GM21723 (cell line): ENCODE measurements around the gene NFKBIE.
"Not testable (repeated sequence)": the region's sequence is repeated elsewhere in the genome, so short reads cannot be mapped to it uniquely, and the experiment has no call there.

Source experiments
- ATAC-seq: cut with Tn5 transposase; IDR thresholded peaks from one replicate; pipeline ENCODE4 v1.9.1; 2021; ENCODE audit warnings: mild to moderate bottlenecking, moderate library complexity; ENCODE audit not compliant: unreplicated experiment

NFKBIE gene

DNA sequence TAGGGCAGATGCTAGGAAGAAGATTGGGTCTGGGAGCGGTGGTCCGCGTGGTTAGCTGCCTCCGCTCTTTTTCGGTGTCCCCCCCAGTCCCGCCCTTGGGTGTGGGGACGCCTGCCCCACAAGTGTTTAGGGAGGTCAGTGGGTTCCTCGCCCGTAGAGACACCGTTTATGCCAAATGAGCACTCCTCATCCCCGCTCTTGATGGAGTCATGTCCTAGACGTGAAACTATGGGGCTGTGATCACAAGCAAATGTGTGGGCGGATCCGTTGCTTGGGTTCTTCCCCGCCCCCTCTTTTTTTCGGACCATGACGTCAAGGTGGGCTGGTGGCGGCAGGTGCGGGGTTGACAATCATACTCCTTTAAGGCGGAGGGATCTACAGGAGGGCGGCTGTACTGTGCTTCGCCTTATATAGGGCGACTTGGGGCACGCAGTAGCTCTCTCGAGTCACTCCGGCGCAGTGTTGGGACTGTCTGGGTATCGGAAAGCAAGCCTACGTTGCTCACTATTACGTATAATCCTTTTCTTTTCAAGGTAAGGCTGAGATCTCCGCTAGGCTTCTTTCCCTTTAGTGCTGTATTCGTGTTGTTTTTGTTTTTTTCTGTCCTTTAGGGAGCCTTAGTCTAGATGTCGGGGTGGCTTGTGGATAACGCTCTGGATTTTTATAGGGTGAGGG is 18.6 kb downstream of the NFKBIE start, which contains the start of gene HSP90AB1:
Gene HSP90AB1, plus strand, starts transcription at position 439 of the 675 bp plus-strand sequence. CDS start 1,529 bp downstream, outside the sequence.
- peak; percentile 67 for ATAC-seq

DNA sequence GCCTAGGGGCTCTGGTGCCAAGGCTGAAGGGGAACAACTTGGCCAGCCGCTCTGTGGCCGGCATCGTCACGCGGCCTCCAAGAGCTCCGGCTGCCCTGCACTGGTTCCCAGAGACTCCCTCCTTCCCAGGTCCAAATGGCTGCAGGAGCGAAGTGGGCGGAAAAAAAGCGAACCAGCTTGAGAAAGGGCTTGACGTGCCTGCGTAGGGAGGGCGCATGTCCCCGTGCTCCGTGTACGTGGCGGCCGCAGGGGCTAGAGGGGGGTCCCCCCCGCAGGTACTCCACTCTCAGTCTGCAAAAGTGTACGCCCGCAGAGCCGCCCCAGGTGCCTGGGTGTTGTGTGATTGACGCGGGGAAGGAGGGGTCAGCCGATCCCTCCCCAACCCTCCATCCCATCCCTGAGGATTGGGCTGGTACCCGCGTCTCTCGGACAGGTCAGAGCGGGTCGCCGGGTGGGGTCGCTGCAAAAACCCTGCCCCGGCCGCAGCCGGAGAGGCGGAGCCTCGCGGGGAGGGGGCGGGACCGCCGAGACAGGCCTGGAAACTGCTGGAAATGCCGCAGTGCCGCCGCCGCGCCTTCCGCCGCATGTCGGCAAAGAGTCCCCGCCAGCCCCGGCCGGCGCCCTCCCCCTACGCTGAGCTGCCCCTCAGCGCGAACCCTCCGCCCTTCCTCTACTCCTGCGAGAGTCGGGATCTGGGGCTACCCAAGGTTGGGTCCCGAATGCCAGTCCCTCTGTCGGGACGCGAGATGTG is 19.3 kb downstream of the NFKBIE start:
- ATAC-seq: peak; percentile 53

DNA sequence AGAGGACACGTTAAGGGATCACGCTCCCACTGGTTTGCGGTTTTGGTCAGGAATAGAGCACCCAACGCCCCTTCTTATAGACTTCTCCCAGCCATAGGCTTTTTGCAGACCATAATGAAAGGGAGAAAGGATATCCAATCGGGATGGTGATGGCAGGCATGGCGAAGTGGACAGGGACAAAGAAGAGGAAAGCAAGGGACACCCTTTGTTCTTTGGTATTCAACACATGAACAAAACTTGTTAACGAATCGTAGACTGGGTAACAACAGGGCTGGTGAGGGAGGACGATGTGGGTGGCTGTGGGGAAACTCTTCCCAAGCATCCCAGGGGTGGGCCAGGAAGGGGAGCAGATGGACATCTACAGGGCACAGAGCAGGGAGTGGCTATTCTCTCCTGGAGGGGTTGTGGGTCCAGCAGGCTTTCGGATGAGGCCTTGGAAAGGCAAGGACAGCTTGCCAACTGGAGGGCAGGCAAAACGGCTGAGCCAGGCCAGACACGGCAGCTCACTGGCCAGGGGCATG is 19.9 kb downstream of the NFKBIE start:
- no peak for ATAC-seq

- ATAC-seq: no peak
Measured at GRCh38 chr6:44243345-44243744, 22.0 kb downstream of the NFKBIE start.

DNA sequence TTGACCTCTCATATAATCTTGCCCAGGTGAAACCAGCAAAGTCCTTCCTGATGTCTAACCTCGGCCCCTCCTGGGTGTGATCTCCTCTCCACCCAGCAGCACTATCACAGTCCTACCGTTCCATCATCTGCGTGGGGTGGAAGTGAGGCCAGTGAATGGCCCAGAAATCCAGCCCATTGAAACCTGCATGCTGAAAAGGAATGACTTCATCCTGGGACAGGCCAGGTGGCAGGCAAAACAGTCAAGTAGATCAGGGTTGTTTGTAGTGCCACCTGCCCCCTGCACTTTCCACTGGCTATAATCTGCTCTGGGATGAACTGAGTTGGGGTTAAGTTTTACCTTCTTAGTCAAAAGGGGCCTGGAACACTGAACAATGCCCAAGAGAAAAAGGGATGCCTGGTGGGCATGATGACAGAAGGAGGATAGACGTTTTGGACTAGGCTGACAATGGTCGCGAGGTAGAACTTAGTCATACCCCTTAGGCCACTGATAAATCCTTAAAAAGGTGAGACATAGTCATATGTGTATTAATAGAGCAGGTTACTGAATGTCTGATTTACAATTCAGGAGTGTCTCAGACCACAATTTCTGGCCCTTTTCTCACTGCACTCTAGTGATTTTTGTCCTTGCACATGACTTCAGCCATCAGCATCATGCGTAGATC is 26.5 kb downstream of the NFKBIE start:
- no peak for ATAC-seq

DNA sequence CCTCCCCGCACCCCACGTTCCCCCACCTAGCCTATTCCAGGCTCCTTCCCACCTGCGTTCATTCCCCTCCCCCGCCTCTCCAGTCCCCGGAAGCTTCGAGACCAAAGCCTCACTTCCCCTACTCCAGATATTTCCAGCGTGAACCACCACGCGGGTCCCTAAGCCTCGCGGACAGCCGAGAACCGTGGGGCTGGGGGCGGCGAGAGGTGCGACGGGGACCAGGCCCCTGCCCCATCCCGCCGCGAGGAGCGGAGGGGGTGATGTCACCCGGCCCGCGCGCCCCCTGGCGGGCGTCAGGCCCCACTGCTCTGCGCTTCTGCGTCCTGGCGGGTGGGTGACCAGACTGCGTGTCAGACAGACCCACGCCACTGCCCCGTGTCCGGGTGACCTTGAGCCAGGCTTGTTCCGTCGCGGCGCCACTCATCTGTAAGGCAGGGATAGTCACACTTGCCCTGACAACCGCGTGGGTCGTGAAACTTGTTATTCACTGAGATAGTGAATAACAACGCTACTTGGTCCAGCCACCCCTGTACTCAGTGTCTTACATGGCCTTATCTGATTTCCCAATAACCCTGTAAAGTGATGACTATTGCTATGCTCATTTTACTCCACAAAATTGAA is 27.4 kb downstream of the NFKBIE start:
- ATAC-seq: peak; percentile 79

DNA sequence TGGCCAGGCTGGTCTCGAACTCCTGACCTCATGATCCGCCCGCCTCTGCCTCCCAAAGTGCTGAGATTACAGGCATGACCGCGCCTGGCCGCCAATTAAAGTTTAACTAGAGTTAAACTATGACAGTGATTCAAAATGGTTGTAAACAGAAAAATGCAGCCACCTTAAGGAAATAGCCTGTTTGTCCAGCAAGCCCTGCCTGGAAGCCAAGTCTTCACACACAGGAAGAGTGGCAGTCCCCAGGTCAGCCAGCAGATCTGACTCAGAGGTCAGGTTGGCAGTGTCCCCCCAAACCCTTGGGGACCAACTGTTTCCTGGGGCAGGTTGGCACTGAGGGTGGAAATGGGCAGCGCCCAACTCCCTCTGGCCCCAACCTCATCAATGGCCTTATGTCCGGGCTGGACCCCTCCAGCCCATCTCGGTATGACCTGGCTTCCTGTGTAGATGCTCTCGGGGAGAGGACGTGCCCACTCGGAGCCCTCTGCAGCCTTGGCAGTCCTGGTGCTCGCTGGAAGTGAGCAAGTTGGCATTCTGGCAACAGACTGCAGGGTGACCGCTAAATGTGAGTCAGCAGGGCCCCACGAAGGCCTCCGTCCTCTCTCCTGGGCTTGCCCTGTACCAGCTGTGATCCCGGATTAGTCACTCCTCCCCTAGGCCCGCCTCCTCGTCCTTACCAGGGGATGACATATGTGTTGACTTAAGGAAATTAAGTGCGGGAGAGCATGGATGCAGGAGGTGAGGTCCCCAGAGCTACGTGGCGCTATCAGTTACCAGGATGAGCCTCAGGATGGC is 28.1 kb downstream of the NFKBIE start:
- peak; percentile 78 for ATAC-seq

DNA sequence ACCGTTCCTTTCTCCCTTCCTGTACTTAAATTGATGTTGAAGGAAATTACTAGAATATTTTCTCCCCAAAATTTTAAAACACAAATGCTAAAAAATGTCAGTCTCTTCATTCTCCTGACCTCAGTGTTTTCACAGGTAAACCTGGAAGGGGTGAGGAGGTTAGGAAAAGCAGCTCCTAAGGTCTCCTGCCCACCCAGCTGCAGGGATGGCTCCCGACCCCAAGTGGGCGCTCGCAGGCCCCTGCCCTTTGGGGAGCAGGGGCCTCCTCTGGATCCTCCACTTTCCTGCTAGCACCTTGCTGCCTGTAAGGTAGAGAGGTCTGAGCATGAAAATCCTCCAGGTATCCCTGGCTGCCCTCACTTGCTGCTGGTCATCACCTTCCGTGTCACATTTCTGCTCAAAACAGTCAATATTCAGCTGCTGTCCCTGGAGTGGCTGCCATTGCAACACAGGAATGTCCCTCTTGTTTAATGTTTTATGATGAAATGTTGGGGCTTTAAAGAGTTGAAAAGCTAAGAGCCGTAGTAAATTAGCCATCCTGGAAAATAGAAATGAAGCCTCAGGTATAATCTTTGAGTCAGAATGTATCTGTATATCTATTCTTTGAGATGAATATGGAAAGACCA is 29.3 kb downstream of the NFKBIE start:
- ATAC-seq: no peak

GRCh38 chr6:44235269-44235668 is 30.1 kb downstream of the NFKBIE start:
- ATAC-seq: no peak

DNA sequence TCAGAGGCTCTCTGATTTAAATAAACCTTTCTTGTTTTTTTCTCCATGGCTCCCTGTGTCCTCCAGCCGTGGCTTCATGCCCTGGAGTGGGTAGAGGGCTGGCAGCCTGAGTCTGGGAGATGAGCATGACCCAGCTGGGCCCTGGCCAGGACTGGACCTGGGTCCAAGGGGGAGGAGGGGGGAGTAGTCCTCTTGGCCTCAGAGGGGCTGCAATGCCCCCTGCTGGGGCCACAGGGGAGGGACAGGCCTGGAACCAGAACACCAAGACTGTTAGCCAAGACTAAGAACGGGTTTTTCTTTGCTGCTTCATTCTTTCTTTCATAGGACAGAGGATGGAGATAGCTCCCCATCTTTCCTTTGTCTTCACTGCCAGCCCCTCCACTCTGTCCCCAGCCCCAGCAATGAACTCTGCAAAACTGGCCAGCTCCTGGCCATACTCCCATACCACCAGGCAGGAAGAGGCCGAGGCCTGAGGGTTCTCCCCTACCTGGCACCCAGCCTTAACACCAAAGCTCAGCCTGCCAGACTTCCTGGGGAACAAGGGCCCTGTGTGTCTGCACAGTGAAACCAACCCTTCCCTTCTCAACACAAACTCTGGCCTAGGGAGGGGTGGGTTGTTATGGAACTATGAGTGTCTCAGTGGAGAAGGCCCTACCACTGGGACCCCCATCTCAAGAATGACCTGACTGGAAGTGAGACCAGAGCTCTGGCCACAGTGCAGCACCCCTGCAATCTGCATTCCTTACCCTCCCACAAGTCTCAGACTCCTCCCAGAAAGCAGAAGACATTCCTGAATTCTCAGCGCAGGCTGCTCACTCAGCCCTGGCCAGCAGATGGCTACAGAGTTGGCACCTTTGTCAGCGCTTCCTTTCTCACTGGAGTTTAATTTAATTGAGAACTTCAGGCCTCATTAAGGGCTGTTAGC is 31.0 kb downstream of the NFKBIE start:
- ATAC-seq: no peak

DNA sequence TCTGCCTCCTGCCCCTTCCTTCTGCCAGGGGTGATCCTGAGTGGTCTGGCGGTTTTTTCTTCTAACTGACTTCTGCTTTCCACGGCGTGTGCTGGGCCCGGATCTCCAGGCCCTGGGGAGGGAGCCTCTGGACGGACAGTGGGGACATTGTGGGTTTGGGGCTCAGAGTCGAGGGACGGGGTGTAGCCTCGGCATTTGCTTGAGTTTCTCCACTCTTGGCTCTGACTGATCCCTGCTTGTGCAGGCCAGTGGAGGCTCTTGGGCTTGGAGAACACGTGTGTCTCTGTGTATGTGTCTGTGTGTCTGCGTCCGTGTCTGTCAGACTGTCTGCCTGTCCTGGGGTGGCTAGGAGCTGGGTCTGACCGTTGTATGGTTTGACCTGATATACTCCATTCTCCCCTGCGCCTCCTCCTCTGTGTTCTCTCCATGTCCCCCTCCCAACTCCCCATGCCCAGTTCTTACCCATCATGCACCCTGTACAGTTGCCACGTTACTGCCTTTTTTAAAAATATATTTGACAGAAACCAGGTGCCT is 31.7 kb downstream of the NFKBIE start:
- no peak for ATAC-seq

DNA sequence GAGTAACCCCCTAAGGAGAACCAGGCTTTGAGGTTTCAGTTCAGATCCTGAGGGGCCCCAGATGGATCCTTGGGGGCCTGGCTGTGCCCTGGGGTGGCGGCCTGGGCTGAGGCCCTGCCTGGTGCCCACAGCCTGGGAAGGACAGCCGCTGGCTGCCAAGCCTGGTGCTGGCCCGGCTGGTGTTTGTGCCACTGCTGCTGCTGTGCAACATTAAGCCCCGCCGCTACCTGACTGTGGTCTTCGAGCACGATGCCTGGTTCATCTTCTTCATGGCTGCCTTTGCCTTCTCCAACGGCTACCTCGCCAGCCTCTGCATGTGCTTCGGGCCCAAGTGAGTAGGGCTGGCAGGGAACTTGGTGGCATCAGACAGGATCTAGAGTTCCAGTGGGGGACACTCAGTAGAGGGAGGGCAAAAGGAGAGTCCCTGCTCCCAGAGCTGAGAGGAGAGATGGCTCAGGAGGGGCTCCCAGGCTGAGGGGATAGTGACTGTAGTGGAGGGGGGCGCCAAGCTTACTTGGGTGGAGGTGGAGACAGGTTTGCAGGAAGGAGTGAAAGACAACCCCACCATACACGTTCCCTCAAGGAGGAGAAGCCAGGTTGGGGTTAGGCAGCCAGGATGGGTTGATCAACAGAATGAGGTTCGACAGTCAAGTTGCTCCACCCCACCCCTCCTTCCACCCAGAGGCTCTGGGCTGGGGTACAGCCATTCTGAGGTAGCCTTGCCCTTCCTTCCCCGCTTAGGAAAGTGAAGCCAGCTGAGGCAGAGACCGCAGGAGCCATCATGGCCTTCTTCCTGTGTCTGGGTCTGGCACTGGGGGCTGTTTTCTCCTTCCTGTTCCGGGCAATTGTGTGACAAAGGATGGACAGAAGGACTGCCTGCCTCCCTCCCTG is 32.4 kb downstream of the NFKBIE start:
- no peak for ATAC-seq

DNA sequence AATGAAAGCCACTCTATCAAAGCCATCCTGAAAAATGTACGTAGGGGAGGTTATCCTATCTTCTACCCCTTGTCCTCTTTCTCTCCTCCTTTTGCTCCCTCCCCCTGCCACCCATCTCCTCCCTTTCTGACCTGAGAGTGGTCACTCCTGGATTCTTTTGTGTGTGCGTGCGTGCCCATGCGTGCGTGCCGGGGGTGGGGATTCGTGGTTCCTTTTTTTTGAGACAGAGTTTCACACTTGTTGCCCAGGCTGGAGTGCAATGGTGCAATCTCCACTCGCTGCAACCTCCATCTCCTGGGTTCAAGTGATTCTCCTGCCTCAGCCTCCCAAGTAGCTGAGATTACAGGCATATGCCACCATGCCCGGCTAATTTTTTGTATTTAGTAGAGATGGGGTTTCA is 33.9 kb downstream of the NFKBIE start:
- not testable (repeated sequence) for ATAC-seq

- no peak for ATAC-seq
Measured at GRCh38 chr6:44230034-44230675, 35.2 kb downstream of the NFKBIE start.

GRCh38 chr6:44229376-44230033 is 35.8 kb downstream of the NFKBIE start:
- no peak for ATAC-seq

- ATAC-seq: no peak
Measured at GRCh38 chr6:44228836-44229235, 36.5 kb downstream of the NFKBIE start.

DNA sequence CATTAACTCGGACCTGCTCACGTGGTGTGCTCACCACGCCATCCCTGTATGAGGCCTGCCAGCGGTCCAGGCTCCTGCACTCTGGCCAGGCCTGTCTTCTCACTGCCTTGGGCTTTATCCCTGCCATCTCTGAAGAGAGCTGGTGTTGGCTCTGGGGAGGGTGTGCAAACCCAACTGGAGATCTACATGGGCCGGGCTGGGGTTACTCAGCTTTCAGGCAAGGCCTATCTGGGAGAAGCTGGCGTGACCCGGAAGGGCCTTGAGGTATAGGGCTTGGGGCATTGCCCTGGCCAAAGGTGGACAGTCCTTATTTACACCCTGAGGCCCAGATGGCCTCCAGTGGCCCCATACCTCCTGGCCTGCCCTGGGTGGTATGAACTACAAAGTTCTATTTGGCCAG is 36.9 kb downstream of the NFKBIE start:
- ATAC-seq: no peak
